DMS 273 treated with DMSO at 0.1 percent for 48 hours (cell line): ENCODE data around the gene TRIML2.

Experiments used
- DNase-seq: peaks from one replicate; lab custom pipeline; 2025; lab: John Stamatoyannopoulos, UW

Gene TRIML2, protein sequence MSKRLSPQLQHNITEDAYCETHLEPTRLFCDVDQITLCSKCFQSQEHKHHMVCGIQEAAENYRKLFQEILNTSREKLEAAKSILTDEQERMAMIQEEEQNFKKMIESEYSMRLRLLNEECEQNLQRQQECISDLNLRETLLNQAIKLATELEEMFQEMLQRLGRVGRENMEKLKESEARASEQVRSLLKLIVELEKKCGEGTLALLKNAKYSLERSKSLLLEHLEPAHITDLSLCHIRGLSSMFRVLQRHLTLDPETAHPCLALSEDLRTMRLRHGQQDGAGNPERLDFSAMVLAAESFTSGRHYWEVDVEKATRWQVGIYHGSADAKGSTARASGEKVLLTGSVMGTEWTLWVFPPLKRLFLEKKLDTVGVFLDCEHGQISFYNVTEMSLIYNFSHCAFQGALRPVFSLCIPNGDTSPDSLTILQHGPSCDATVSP

DNA sequence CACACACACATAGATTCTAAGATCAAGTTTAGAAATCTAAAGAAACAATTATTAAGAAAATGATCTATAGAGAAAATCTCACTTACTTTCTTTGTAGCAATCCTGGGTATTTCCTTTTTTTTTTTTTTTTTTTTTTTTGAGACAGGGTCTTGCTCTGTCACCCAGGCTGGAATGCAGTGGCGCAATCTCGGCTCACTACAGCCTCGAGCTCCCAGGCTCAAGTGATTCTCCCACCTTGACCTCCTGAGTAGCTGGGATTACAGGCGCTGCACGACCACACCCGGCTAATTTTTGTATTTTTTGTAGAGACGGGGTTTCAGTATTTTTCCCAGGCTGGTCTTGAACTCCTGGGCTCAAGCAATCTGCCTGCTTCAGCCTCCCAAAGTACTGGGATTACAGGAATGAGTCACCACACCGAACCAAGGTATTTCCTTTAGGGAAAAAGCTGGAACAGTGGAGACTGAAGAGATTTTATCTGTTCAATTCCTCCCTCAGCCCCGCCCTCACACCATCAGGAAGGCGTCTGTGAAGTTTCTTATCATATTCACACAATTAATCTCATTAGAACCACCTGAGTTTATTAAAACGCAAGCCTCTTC, at the start of gene TRIML2:
Gene TRIML2, minus strand, starts transcription at position 447 of the 599 bp plus-strand sequence. CDS start 4,235 bp downstream, outside the sequence.
- no peak for DNase-seq

DNA sequence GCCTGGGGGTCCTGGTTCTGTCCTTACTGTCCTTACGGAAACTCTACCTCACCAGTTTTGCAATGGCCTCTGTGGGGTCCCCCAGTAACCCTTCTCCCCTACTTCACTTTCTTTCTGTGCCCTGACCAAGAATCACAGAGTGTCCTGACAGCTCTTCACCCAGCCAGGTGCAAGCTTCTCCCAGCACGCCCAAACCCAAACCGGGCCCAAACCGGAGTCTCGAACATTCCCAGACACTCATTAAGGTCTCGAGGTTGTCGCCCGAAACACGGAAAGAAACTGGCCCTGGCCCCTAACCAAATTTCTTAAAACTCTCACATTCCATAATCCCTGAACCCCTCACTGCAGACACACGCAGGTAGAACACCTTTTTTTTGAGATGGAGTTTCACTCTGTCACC, 48.9 kb upstream of the TRIML2 start:
- DNase-seq = no peak

DNA sequence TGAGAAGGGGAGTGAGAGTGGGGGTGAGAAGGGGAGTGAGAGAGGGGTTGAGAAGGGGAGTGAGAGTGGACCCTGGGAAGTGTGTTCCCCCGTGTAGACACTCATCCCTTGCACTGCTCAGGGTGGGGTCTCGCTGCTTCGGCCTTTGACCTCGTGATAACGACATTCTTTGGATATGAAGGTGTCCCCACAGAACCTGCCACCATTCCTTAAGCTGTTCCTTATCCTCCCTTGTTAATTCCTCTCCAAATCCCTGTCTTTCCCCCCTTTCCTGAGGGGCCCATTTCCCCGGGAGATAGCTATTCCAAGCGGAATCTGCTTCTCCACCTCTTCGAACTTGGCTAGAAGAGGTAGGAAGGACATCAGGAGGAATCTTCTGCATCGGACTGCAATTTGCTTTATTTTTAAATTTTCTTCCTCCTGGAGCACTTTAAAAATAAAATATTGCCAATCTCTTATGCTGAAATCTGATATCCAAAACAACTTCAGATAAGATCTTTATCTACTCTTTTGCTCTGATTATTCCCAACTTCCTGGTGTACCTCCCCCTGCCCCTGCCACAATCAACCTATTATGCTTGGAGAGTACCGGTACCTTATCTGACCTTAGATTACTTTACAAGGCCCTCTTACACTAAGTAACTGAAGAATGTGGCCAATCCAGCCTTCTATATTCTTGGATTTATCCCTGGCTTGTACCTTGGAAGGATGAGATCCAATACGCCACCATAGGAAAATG, 45.4 kb upstream of the TRIML2 start:
- DNase-seq = no peak

DNA sequence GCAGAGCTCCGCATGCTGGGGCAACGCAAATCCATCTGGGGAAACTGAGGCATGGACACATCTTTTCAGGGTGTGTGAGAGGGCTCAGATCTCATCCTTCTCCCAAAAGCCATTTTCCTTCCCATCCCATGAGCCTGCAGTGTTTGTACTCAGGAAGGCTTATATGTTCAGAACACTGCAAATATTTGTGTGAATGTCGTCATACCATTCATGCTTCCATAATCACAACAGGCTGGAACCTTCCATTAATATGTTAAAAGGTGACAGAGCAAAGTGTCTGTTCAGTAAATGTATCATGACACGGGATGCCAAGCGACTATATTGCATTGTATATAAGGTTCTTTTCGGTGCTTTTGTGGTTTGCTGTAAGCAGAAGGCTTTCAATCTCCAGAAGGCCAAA, 38.4 kb upstream of the TRIML2 start:
- DNase-seq = no peak

DNA sequence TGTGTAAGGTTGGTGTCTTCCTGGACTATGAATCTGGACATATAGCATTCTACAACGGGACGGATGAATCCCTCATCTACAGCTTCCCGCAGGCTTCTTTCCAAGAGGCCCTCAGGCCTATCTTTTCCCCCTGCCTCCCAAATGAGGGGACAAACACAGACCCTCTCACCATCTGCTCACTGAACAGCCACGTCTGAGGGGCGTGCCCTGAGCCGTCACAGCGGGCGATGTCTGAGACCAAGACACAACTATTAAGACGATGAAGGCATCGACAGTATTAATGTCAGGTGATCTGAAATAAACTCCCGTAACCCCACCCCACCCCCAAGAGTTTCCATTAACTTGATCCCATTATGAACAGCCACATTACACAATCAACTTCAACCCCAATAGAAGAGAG, 37.8 kb upstream of the TRIML2 start:
- no peak for DNase-seq

GRCh38 chr4:188146618-188147017, 37.2 kb upstream of the TRIML2 start:
- no peak for DNase-seq

- no peak for DNase-seq
These were observed 36.2 kb upstream of the TRIML2 start for GRCh38 chr4:188145601-188146000.

- DNase-seq = no peak
These were observed 34.3 kb upstream of the TRIML2 start for GRCh38 chr4:188143731-188144130.

DNA sequence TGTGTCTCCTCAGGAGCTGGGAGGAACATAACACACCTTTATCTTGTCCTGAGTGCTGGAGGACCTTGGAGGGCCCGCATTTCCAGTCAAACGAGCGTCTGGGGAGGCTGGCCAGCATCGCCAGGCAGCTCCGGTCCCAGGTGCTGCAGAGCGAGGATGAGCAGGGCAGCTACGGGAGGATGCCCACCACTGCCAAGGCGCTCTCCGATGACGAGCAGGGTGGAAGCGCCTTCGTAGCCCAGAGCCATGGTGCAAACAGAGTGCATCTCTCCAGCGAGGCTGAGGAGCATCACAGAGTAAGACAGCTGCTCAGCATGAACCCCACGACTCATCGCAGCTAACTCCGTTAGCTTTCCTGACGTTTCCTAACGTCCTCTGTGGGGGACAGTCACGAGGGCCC, 30.3 kb upstream of the TRIML2 start:
- DNase-seq = no peak

GRCh38 chr4:188139141-188139540, 29.7 kb upstream of the TRIML2 start, which contains the start of gene TRIML1:
Gene TRIML1 (plus strand): TSS chr4:188139441. CDS start chr4:188139559, 118 bp downstream.
- DNase-seq = no peak

GRCh38 chr4:188138227-188138626, 28.8 kb upstream of the TRIML2 start:
- no peak for DNase-seq

DNA sequence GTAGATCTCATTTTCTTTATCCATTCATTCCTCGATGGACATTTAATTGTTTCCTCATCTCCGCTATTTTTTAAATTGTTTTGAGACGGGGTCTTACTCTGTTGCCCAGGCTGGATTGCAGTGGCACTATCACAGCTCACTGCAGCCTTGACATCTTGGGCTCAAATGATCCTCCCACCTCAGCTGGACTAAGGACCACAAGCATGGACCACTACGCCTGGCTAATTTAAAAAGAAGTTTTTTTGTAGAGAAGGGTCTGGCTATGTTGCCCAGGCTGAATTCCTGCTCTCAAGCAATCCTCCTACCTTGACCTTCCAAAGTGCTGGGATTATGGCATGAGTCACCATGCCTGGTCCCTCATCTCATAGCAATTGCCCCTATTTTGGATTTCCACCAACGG, 22.8 kb upstream of the TRIML2 start:
- no peak for DNase-seq

DNA sequence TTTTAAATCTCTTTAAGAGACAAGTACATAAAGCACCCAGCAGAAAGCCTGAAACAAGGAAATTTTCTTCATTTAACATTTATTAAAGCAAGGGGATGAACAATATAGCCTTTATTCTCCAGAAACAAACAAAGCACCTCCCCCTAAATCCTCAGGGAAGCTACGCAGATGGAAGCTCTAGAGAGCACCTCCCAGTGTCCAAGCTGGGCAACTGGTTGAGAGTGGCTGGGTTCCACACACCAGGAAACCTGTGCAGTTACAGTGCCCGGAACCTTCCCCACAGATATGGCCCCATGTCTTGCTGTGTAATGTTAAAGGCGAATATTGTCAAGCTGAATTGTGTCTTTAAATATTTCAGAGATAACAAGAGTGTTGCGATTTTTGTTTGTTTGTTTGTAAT, 21.0 kb upstream of the TRIML2 start:
- DNase-seq = no peak

- no peak for DNase-seq
These were observed 17.9 kb upstream of the TRIML2 start for GRCh38 chr4:188127214-188127874.

DNA sequence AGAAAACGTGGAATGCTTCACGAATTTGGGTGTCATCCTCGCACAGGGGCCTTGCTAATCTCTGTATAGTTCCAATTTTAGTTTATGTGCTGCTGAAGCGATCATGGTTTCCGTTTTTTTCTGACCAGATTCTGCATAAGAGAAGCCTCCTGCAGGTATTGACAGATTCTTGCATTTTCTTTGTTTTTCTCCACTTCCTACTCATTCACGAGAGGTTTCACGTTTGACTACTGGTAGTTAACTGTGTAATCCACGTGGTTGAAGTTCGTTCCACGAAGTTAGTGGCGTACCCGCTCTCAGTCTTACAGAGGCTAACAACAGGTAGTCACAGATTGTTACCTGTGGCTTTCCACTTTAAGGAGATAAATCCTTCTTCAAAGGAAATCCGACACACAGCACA, 12.1 kb upstream of the TRIML2 start:
- no peak for DNase-seq

GRCh38 chr4:188117631-188118324, 8.4 kb upstream of the TRIML2 start:
- DNase-seq = no peak

DNA sequence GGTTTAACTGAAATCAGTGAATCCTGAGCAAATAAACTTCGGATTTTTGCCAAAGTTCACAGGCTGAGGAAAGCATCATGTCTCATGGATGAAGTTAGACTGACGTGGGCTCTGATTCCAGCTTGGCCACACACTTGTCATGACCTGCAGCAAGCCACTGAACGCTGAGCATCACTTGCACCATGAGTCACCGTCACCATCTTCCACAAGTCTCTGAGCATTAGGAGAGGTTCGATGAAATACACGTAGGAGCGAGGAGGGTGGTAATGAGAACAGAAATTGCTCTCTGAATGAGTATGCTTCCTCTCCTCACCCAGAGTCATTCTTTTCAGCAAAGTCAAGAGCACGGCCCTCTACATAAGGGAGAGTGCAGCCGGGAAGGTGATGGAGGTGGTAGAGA, 3.8 kb upstream of the TRIML2 start:
- no peak for DNase-seq

DNA sequence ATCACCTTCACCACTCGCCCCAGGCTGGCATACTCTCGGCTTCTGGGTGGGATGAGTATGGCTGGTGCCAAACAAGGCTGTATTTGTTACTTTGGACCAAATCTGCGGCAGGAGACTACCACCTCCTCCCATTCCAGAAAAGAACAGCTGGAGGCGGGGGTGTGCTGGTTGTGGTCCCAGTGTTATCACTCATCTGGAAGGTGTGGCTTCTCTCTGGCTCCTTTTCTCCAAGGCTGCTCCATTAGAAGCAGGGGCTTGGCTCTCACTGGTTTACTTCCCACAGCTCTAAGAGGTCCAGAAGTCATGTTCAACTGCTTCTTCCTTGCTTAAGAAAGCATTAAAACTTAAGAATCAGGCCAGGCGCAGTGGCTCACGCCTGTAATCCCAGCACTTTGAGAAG, 2.6 kb upstream of the TRIML2 start:
- DNase-seq = no peak

DNA sequence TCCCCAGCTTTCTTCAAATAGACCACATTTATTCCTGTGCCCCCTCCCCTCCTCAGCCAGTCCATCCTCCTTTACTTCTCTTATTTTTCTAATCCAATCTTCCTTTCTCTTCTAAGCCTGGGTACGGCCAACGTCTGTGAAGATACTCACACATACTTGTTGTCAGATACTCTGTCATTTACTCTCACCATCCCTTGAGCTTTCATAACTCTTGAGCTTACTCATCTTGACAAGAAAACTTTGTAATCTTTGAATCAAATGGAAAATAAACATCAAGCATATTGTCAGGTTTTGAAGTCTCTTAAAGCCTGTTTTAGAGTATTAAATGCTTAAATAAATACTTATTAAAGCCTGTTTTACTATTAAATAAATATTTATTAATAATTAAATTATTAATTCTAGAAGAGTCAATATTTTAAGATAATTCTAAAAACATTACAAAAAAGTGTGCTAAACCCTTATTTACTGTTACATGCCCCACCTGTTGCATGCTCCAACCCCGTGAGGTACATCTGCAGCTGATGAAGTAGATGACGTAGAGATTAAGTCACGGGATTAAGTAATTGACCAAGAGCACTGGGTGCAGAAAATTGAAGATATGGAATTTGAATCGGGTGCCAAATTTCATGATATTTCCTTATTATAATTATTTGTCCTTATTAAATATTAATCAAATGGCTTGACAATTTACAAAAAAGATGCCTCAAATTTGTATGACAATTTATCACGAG, 1.5 kb upstream of the TRIML2 start:
- DNase-seq = no peak

DNA sequence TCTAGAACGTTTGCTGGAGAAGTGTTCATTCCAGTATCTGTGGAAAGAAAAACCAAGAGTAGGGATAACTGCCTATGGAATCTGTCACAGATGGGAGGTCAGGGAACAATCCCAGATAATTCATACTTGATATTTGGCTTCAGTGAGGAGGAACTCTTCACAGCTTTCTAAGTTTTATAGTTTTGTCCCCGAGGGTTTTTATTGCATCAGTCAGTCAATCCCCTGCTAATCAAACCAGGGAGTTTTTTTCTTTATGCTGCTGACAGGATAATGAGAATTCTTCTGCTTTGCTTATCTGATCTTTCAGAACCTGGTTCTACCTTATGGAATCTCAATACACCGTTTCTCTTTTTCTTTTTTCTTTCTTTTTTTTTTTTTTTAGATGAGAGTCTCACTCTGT, 633 bp upstream of the TRIML2 start:
- DNase-seq = no peak
